ENCODE data around the gene ACBD4.

DNA sequence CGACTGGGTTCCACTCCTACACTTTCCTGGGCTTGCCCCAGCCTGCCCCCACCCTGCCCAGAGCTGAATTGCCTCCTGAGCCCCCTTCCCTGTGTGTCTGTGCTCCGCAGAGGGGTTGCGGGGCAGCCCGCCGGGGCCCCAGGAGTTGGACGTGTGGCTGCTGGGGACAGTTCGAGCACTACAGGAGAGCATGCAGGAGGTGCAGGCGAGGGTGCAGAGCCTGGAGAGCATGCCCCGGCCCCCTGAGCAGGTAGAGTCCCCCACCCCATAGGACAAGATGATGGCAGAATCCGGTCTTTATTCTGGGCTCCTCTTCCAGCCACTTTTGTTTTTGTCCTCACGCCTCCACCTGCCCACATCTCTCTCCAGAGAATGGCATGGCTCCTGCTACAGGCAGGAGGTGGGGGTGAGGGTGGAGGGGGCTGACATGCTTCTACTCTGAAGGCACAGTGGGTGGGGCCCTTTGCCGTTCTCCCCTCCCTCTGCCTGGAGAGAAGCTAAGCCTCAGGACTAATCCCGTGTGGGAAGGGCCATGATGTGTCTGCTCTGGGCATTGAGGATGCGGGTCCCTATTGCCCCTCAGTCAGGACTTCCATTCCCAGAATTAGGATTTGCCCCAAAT lies 3.5 kb downstream of the ACBD4 start:
- TF ChIP-seq, protein P1, sequence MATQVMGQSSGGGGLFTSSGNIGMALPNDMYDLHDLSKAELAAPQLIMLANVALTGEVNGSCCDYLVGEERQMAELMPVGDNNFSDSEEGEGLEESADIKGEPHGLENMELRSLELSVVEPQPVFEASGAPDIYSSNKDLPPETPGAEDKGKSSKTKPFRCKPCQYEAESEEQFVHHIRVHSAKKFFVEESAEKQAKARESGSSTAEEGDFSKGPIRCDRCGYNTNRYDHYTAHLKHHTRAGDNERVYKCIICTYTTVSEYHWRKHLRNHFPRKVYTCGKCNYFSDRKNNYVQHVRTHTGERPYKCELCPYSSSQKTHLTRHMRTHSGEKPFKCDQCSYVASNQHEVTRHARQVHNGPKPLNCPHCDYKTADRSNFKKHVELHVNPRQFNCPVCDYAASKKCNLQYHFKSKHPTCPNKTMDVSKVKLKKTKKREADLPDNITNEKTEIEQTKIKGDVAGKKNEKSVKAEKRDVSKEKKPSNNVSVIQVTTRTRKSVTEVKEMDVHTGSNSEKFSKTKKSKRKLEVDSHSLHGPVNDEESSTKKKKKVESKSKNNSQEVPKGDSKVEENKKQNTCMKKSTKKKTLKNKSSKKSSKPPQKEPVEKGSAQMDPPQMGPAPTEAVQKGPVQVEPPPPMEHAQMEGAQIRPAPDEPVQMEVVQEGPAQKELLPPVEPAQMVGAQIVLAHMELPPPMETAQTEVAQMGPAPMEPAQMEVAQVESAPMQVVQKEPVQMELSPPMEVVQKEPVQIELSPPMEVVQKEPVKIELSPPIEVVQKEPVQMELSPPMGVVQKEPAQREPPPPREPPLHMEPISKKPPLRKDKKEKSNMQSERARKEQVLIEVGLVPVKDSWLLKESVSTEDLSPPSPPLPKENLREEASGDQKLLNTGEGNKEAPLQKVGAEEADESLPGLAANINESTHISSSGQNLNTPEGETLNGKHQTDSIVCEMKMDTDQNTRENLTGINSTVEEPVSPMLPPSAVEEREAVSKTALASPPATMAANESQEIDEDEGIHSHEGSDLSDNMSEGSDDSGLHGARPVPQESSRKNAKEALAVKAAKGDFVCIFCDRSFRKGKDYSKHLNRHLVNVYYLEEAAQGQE (IDR thresholded peaks at IDR 0.05; ENCODE audit: borderline replicate concordance): no peak
- TF ChIP-seq RAD21 (conservative IDR thresholded peaks at IDR 0.05): no peak

Data from neural cell (in vitro differentiated cells).